Skeletal muscle tissue (tissue), 4 donors: ENCODE results near the gene LRRK1. TPM values are rescaled to one million over a fixed set of nuclear protein-coding genes. Genes with fewer than 3 reads are reported as not detected.

Experiments used
- H3K27ac ChIP-seq: one replicate; pipeline ENCODE4 v1.7.0; 2013; ENCODE audit warnings: mild to moderate bottlenecking, low read depth, low read length, inconsistent platforms
- H3K27me3 ChIP-seq, 3 donors: one replicate each; pipeline ENCODE4 v1.7.0; 2013; ENCODE audit warnings: low read length in 3 of 3; ENCODE audit not compliant: control insufficient read depth in 3 of 3, insufficient read depth in 3 of 3
- H3K36me3 ChIP-seq, 3 donors: one replicate each; pipeline ENCODE4 v1.7.0; 2013; ENCODE audit warnings: low read length in 3 of 3; ENCODE audit not compliant: control insufficient read depth in 3 of 3, insufficient read depth in 3 of 3
- H3K4me1 ChIP-seq, 3 donors: one replicate each; pipeline ENCODE4 v1.7.0; 2013; ENCODE audit warnings: low read length in 3 of 3, mild to moderate bottlenecking in 3 of 3; ENCODE audit not compliant: control insufficient read depth in 3 of 3, insufficient read depth in 3 of 3
- H3K4me3 ChIP-seq, 3 donors: one replicate each; pipeline ENCODE4 v1.7.0; 2013; ENCODE audit warnings: low read length in 3 of 3
- H3K9ac ChIP-seq, 3 donors: one replicate each; pipeline ENCODE4 v1.7.0; 2013; ENCODE audit warnings: low read length in 3 of 3, mild to moderate bottlenecking in 3 of 3, moderate library complexity in 2 of 3, low read depth in 1 of 3
- H3K9me3 ChIP-seq, 3 donors: one replicate each; pipeline ENCODE4 v1.7.0; 2013; ENCODE audit warnings: low read length in 3 of 3; ENCODE audit not compliant: control insufficient read depth in 3 of 3
- total RNA-seq: library from RNA; depleted of rRNA; stranded (reverse); fragments of >200 nt; gene quantifications from one replicate; pipeline ENCODE4 v1.2.3, GENCODE V29; 2014
- donor health status: Osteomylitis.

The LRRK1 gene
- total RNA-seq, 1 donor from 2014 or later = 3.7 TPM

GRCh38 chr15:101057841-101058407 is 138.8 kb downstream of the LRRK1 start:
- no peaks in the 10 kb centered on the region for H3K27me3 ChIP-seq

GRCh38 chr15:101058735-101059134 is 139.6 kb downstream of the LRRK1 start:
- H3K9ac ChIP-seq = no peak overlapping the region
- no peak overlapping the region for H3K4me3 ChIP-seq
- peaks cover 7 to 36% (median 8%) of the 10 kb centered on the region in 3 donors for H3K36me3 ChIP-seq
- H3K4me1 ChIP-seq = no peaks in the 10 kb centered on the region
- no peaks in the 10 kb centered on the region for H3K9me3 ChIP-seq
- no peaks in the 10 kb centered on the region for H3K27me3 ChIP-seq
- H3K27ac ChIP-seq = no peak overlapping the region

More at GRCh38 chr15:101057841-101058407, 138.8 kb downstream of the LRRK1 start:
- Histone ChIP-seq H3K9me3 (no peaks in the 10 kb centered on the region), H3K4me3 (no peak overlapping the region), H3K9ac (no peak overlapping the region), H3K4me1 (no peaks in the 10 kb centered on the region), H3K36me3 (peaks cover 7 to 39% (median 11%) of the 10 kb centered on the region in 3 donors), H3K27ac (no peak overlapping the region)

GRCh38 chr15:101059381-101060341 is 140.5 kb downstream of the LRRK1 start:
- no peaks in the 10 kb centered on the region for H3K9me3 ChIP-seq
- H3K4me3 ChIP-seq = no peak overlapping the region
- H3K4me1 ChIP-seq = no peaks in the 10 kb centered on the region
- H3K9ac ChIP-seq = no peak overlapping the region
- peaks cover 7 to 34% (median 8%) of the 10 kb centered on the region in 3 donors for H3K36me3 ChIP-seq
- H3K27ac ChIP-seq = no peak overlapping the region
- no peaks in the 10 kb centered on the region for H3K27me3 ChIP-seq

GRCh38 chr15:101060576-101061551 is 141.7 kb downstream of the LRRK1 start:
- Histone ChIP-seq H3K9me3 (no peaks in the 10 kb centered on the region), H3K4me3 (no peak overlapping the region), H3K4me1 (no peaks in the 10 kb centered on the region), H3K36me3 (peaks cover 7 to 27% (median 11%) of the 10 kb centered on the region in 3 donors), H3K9ac (no peak overlapping the region), H3K27me3 (no peaks in the 10 kb centered on the region), H3K27ac (no peak overlapping the region)

- Histone ChIP-seq H3K9me3 (no peaks in the 10 kb centered on the region), H3K36me3 (peaks cover 7 to 24% (median 11%) of the 10 kb centered on the region in 3 donors), H3K4me1 (no peaks in the 10 kb centered on the region), H3K27me3 (no peaks in the 10 kb centered on the region), H3K9ac (no peak overlapping the region), H3K4me3 (no peak overlapping the region), H3K27ac (no peak overlapping the region)
These were observed 142.9 kb downstream of the LRRK1 start for GRCh38 chr15:101062063-101062462.

- peaks cover 1 to 20% (median 10%) of the 10 kb centered on the region in 3 donors for H3K36me3 ChIP-seq
- H3K27ac ChIP-seq = no peak overlapping the region
These were observed 143.5 kb downstream of the LRRK1 start for GRCh38 chr15:101062471-101063171.

GRCh38 chr15:101063212-101063611 is 144.1 kb downstream of the LRRK1 start:
- Histone ChIP-seq H3K9me3 (no peaks in the 10 kb centered on the region), H3K27me3 (no peaks in the 10 kb centered on the region), H3K36me3 (peaks cover 0 to 14% (median 9%) of the 10 kb centered on the region in 3 donors), H3K4me3 (no peak overlapping the region), H3K9ac (no peak overlapping the region), H3K4me1 (peaks cover 0 to 4% (median under 1%) of the 10 kb centered on the region in 3 donors), H3K27ac (no peak overlapping the region)

More at GRCh38 chr15:101062471-101063171, 143.5 kb downstream of the LRRK1 start:
- Histone ChIP-seq H3K27me3 (no peaks in the 10 kb centered on the region), H3K4me3 (no peak overlapping the region), H3K4me1 (peaks cover 0 to 2% (median 0%) of the 10 kb centered on the region in 3 donors), H3K9me3 (no peaks in the 10 kb centered on the region), H3K9ac (no peak overlapping the region)

GRCh38 chr15:101063891-101064794 is 145.0 kb downstream of the LRRK1 start:
- H3K4me1 ChIP-seq = peaks cover 0 to 4% (median 2%) of the 10 kb centered on the region in 3 donors
- no peak overlapping the region for H3K9ac ChIP-seq
- no peaks in the 10 kb centered on the region for H3K27me3 ChIP-seq
- no peaks in the 10 kb centered on the region for H3K9me3 ChIP-seq
- H3K36me3 ChIP-seq = peaks cover 0 to 16% (median 9%) of the 10 kb centered on the region in 3 donors
- no peak overlapping the region for H3K4me3 ChIP-seq
- H3K27ac ChIP-seq = no peak overlapping the region
